Kidney (tissue), 14 donors: Measurements from ENCODE around the gene FOXL2. TPM values are rescaled to one million over a fixed set of nuclear protein-coding genes. Genes with fewer than 3 reads are reported as not detected.

Experiments used
- DNase-seq, 5 donors: peaks; one replicate each; pipeline ENCODE4 v3.0.0-alpha.2; 2013 to 2020
- FAIRE-seq: peaks from 2 replicates; lab custom pipeline; 2012; peaks lifted over from hg19 to GRCh38; lab: Jason Lieb, UNC
- H3K27ac ChIP-seq, 2 donors: one replicate each; pipeline ENCODE4 v1.7.0; 2013; ENCODE audit warnings: low read depth in 2 of 2, low read length in 2 of 2, inconsistent platforms in 1 of 2
- H3K27me3 ChIP-seq: one replicate; pipeline ENCODE4 v1.7.1; 2013; ENCODE audit warnings: low read length, inconsistent platforms; ENCODE audit not compliant: control insufficient read depth, insufficient read depth
- H3K36me3 ChIP-seq, 3 donors: one replicate each; pipeline versions ENCODE4 v1.7.0 to v1.7.1; 2013; ENCODE audit warnings: low read length in 3 of 3, control low read depth in 1 of 3, inconsistent platforms in 1 of 3; ENCODE audit not compliant: insufficient read depth in 3 of 3, control insufficient read depth in 2 of 3
- H3K4me1 ChIP-seq, 3 donors: one replicate each; pipeline versions ENCODE4 v1.7.0 to v1.7.1; 2013; ENCODE audit warnings: low read length in 3 of 3, inconsistent platforms in 1 of 3, low read depth in 1 of 3; ENCODE audit not compliant: control insufficient read depth in 2 of 3, insufficient read depth in 2 of 3
- H3K4me3 ChIP-seq, 3 donors: one replicate each; pipeline versions ENCODE4 v1.7.0 to v1.8.1; 2013; ENCODE audit warnings: low read length in 3 of 3, control low read depth in 1 of 3, inconsistent platforms in 1 of 3
- H3K9ac ChIP-seq, 3 donors: one replicate each; pipeline versions ENCODE4 v1.7.0 to v1.7.1; 2013; ENCODE audit warnings: low read length in 3 of 3, control low read depth in 1 of 3, inconsistent platforms in 1 of 3
- H3K9me3 ChIP-seq, 3 donors: one replicate each; pipeline versions ENCODE4 v1.7.0 to v1.7.1; 2013; ENCODE audit warnings: low read length in 3 of 3, control low read depth in 1 of 3, inconsistent platforms in 1 of 3; ENCODE audit not compliant: control insufficient read depth in 2 of 3, insufficient read depth in 1 of 3
- intact Hi-C: fragments of 100-400 bp; cut with DNase I; formaldehyde crosslinking; loops from one replicate; pipeline ENCODE4 v1.11.1; 2022
- polyA plus RNA-seq: library from polyadenylated mRNA; stranded (reverse); fragments of 350-450 nt; fragmentation: Illumina TruSeq; extraction: RNeasy Lipid Tissue Mini Kit (QIAGEN cat#74804); gene quantifications from one replicate; pipeline ENCODE4 v1.2.3, GENCODE V29; 2014; ENCODE audit warnings: low read depth, low replicate concordance; ENCODE audit not compliant: insufficient read depth
- total RNA-seq: library from RNA; stranded (reverse); fragmentation: NEBNext Ultra II Directional; extraction: Animal tissue kit (Norgen Biotek cat#: 25700); gene quantifications from one replicate; pipeline ENCODE4 v1.2.1, GENCODE V29; 2021
- TF ChIP-seq, protein P1 (sequence below): IDR thresholded peaks from 3 replicates; pipeline ENCODE4 v1.5.1; 2012; ENCODE audit warnings: mild to moderate bottlenecking, moderate library complexity, borderline replicate concordance; ENCODE audit not compliant: insufficient read depth; ENCODE audit errors: extremely low read depth
- donor health status: control.
- donor health status: control.
- donor health status: control.
- donor health status: control.
- donor health status: control.
- donor health status: DM: yes; HTN: yes; CAD: no.
- donor health status: Normal renal cell carcinoma (clear cell type).

FOXL2 gene
- total and polyA plus RNA-seq, 2 donors from 2014 or later, result not detected

DNA sequence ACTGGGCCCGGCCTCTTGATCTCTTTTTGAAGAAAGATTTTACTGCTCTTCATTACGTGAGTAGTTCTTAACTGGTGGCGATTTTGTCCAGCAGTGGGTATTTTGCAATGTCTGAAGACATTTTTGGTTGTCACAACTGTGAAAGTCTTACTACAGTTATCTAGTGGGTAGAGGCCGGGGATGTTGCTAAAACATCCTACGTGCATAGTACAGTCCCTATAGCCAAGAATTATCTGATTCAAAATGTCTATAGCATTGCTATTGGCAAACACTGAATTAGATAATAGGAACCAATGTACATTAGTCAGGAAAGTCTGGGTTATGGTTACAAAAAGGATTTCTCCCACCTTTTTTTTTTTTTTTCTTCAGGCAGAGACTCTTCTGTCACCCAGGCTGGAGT, 38.1 kb downstream of the FOXL2 start:
- TF ChIP-seq, protein P1, sequence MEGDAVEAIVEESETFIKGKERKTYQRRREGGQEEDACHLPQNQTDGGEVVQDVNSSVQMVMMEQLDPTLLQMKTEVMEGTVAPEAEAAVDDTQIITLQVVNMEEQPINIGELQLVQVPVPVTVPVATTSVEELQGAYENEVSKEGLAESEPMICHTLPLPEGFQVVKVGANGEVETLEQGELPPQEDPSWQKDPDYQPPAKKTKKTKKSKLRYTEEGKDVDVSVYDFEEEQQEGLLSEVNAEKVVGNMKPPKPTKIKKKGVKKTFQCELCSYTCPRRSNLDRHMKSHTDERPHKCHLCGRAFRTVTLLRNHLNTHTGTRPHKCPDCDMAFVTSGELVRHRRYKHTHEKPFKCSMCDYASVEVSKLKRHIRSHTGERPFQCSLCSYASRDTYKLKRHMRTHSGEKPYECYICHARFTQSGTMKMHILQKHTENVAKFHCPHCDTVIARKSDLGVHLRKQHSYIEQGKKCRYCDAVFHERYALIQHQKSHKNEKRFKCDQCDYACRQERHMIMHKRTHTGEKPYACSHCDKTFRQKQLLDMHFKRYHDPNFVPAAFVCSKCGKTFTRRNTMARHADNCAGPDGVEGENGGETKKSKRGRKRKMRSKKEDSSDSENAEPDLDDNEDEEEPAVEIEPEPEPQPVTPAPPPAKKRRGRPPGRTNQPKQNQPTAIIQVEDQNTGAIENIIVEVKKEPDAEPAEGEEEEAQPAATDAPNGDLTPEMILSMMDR, result no peak
- Histone ChIP-seq H3K27ac (no peak overlapping the region), H3K9ac (no peak overlapping the region), H3K9me3 (no peaks in the 10 kb centered on the region), H3K4me1 (no peaks in the 10 kb centered on the region), H3K36me3 (no peaks in the 10 kb centered on the region), H3K27me3 (no peaks in the 10 kb centered on the region), H3K4me3 (no peak overlapping the region)
- DNase-seq, result no peak
- FAIRE-seq, result no peak
- intact Hi-C loops, result no loop called here

DNA sequence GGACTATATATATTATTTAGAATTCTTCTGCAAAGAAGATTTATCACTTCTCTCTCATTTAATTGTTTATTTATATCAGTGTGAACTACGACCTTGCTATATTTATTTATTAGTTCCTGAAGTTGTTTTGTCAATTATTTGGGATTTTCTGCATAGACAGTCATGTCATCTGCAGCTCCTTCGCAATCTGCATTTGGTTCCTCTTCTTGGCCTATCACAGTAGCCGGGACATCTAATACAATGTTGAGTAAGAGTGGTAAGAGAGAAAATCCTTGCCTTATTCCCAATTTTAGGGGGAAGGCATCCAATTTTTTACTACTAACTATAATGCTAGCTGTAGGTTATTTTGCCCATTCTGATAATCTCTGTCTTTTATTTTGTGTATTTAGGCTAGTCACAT, 39.4 kb downstream of the FOXL2 start:
- H3K27ac ChIP-seq, result no peak overlapping the region
- H3K4me1 ChIP-seq, result no peaks in the 10 kb centered on the region
- no peaks in the 10 kb centered on the region for H3K36me3 ChIP-seq
- intact Hi-C loops, result no loop called here
- DNase-seq (no peak), FAIRE-seq (no peak)
- TF ChIP-seq, protein P1, result no peak
- H3K27me3 ChIP-seq, result no peaks in the 10 kb centered on the region
- H3K9ac ChIP-seq, result no peak overlapping the region
- no peaks in the 10 kb centered on the region for H3K9me3 ChIP-seq
- H3K4me3 ChIP-seq, result no peak overlapping the region

DNA sequence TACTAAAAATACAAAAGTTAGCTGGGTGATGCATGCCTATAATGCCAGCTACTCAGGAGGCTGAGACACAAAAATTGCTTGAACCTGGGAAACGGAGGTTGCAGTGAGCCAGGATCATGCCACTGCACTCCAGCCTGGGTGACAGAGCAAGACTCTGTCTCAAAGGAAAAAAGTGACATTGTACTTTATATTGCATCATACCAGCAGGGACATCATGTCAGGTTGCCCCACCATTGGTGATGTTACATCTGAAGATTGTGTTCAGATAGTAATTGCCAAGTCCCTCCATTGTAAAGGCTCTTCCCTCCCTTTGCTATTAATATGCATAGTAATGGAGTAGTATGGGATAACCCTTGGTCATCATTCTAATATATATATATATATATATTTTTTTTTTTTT, 44.8 kb downstream of the FOXL2 start:
- Histone ChIP-seq H3K9me3 (no peaks in the 10 kb centered on the region), H3K4me1 (peaks cover 0 to 2% (median 0%) of the 10 kb centered on the region in 3 donors), H3K27me3 (no peaks in the 10 kb centered on the region), H3K36me3 (no peaks in the 10 kb centered on the region), H3K9ac (no peak overlapping the region), H3K4me3 (no peak overlapping the region), H3K27ac (no peak overlapping the region)
- no peak for FAIRE-seq
- intact Hi-C loops, result no loop called here
- TF ChIP-seq, protein P1, result no peak
- DNase-seq, result no peak

DNA sequence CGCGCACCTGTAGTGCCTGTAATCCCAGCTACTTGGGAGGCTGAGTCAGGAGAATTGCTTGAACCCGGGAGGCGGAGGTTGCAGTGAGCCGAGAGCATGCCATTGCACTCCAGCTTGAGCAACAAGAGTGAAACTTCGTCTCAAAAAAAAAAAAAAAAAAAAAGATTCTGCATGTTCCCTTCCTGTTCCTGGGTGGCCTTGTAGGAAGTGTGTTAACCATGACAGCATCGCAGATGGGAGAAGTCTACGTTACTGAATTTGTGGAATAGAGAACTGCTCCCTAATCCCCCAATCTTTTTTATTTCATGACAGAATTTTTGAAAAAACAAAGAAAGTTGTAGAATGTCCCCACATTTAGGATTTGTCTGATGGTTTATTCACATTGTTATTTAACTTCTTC, 45.4 kb downstream of the FOXL2 start:
- intact Hi-C loops, result no loop called here
- no peak for FAIRE-seq
- Histone ChIP-seq H3K4me3 (no peak overlapping the region), H3K27ac (no peak overlapping the region), H3K36me3 (no peaks in the 10 kb centered on the region), H3K27me3 (no peaks in the 10 kb centered on the region), H3K4me1 (peaks cover 0 to 2% (median 0%) of the 10 kb centered on the region in 3 donors), H3K9me3 (no peaks in the 10 kb centered on the region), H3K9ac (no peak overlapping the region)
- DNase-seq, result no peak
- TF ChIP-seq, protein P1, result no peak
